Measurements from ENCODE around the gene OR2S2. TPM values are rescaled to one million over a fixed set of nuclear protein-coding genes. Genes with fewer than 3 reads are reported as not detected.

Gene OR2S2
- total and polyA plus RNA-seq, 12 donors: not detected

DNA sequence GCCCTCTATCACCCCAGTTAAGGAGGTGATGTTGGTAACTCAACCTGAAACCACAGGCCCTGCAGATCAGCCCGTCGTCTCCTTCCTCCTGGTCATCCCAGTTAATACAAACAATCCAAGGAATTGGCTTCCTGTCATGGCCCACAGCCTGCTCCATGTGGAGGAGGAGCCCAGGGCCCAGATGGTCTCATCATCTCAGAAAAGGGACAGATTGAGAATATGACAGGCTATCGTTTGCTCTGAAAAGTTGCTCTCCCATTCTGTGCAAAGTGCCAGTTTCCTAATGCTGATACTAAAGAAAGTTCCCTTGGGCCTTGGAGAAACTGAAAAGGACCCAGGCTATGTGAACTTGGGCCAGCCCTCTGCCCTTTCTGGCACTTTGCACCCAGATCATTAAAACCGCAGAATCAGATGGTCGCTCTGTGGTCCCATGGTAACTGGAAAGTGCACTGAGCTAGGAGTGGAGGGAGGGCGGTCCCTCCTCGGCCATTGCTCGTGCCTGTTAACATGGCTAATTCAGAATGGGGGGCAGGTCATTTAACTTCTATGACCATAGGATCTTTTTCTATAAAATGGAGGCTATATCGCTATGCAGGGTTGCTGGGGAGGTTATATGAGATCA lies 49.3 kb downstream of the OR2S2 start:
- TF ChIP-seq CTCF (IDR thresholded peaks at IDR 0.05): no peak
- intact Hi-C loops (cut with DNase I): loop anchor here in 1 of 10 donors (10.0 kb wide), 1 partner anchor 254 kb away; the partner anchor contains the start of genes CCDC107, RMRP and SIT1
- Histone ChIP-seq H3K27ac (peak overlapping the region; percentile 84 to 98 (median 93)), H3K27me3 (no peaks in the 10 kb centered on the region), H3K9me3 (no peaks in the 10 kb centered on the region), H3K4me3 (peak overlapping the region in 6 of 10 donors; percentile 37 to 54 (median 50)), H3K36me3 (no peaks in the 10 kb centered on the region), H3K4me1 (peaks cover 31 to 97% (median 91%) of the 10 kb centered on the region in 9 donors)
- ATAC-seq (peak in 5 of 8 donors; percentile 8 to 33 (median 28)), DNase-seq (peak; percentile 33 to 59)
- 44 to 49% methylated on average over 9 of the region's 9 CpGs for WGBS, 2 donors

DNA sequence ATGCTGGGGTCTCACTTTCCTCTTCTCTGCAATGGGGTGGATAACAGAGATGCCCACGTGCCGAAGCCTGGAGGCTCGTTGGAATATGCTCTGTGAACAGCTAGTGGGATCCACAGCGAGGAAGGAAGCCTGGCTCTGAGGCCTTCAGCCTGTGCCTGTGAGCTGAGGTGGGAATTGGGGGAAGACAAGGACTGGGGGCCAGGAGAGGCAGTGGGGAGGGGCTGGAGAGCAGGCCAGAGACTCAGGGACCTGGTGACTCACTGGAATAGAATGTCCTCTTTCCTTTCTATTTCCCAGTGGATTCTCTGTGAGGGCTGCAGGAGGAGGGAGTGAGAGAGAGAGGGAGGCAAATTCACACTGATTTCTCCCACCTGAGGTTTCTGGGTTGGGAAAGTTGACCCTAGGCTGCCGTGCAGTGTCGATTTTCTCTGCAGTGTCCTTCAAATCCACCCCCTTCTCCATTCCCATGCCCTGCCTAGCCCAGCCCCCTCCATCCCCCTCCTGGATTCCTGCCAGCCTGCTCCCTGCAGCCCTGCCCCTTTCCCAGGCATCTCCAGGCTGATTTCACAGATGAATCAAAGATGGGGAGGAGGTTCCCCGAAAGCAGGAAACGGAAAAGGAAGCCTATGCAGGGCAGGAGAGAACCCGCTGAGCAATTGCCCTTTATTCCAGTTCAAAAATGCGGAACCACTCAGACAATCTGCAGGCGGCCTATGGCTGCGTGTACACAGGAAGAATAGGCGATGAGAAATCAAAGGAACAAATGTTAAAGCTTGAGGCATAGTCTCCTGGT lies 50.0 kb downstream of the OR2S2 start:
- intact Hi-C loops (cut with DNase I): loop anchor here in 3 of 10 donors (2.0 to 10.0 kb wide), 2 partner anchors 37 to 253 kb away; partner anchors contain the start of genes CCDC107 (in 1 of the 3), RMRP (in 1 of the 3) and SIT1 (in 1 of the 3)

More for the DNA sequence above, 50.0 kb downstream of the OR2S2 start:
- Histone ChIP-seq H3K27ac (peak overlapping the region; percentile 84 to 98 (median 93)), H3K36me3 (no peaks in the 10 kb centered on the region), H3K27me3 (no peaks in the 10 kb centered on the region), H3K9me3 (no peaks in the 10 kb centered on the region), H3K4me3 (peak overlapping the region in 8 of 10 donors; percentile 8 to 54 (median 34)), H3K4me1 (peaks cover 31 to 100% (median 97%) of the 10 kb centered on the region in 9 donors)
- WGBS, 2 donors: 29 to 40% methylated on average over 13 of the region's 13 CpGs
- TF ChIP-seq CTCF (IDR thresholded peaks at IDR 0.05): peak in 1 of 9 donors; percentile 7
- ATAC-seq (peak; percentile 56 to 73 (median 65)), DNase-seq (peak; percentile 77 to 78)

Other genes starting within 250 kb of the OR2S2 start
- gene TLN1, start 226.0 kb downstream of the OR2S2 start, total RNA-seq: 100 to 1,000 TPM; 206 to 323 (median 238) TPM
- gene TLN1, start 226.0 kb downstream of the OR2S2 start, polyA plus RNA-seq: 100 to 1,000 TPM in 1 of 2 donors, 10 to 100 TPM in 1; 99.6 to 247 TPM
- gene CREB3, start 225.5 kb downstream of the OR2S2 start, total RNA-seq: 10 to 100 TPM; 16.2 to 29.5 (median 20.2) TPM
- 10 to 100 TPM; 24.4 to 39.1 TPM for gene CREB3, start 225.5 kb downstream of the OR2S2 start, polyA plus RNA-seq
- 100 to 1,000 TPM in 1 of 10 donors, 10 to 100 TPM in 9; 47.4 to 101 (median 74.7) TPM for gene GBA2, start 208.9 kb downstream of the OR2S2 start, total RNA-seq
- 100 to 1,000 TPM in 1 of 2 donors, 10 to 100 TPM in 1; 81.9 to 102 TPM for gene GBA2, start 208.9 kb downstream of the OR2S2 start, polyA plus RNA-seq
- gene RGP1, start 208.9 kb downstream of the OR2S2 start, total RNA-seq: 10 to 100 TPM; 31.1 to 39.4 (median 34.0) TPM
- 1 to 10 TPM; 8.2 to 9.3 TPM for gene RGP1, start 208.9 kb downstream of the OR2S2 start, polyA plus RNA-seq
- under 1 TPM in 1 of 10 donors, not detected in 9; 0.60 TPM for gene MSMP, start 203.9 kb downstream of the OR2S2 start, total RNA-seq
- gene MSMP, start 203.9 kb downstream of the OR2S2 start, polyA plus RNA-seq: under 1 TPM in 1 of 2 donors, not detected in 1; 0.19 TPM
- gene NPR2, start 166.6 kb downstream of the OR2S2 start, total RNA-seq: 10 to 100 TPM; 18.9 to 26.4 (median 20.8) TPM
- gene NPR2, start 166.6 kb downstream of the OR2S2 start, polyA plus RNA-seq: 10 to 100 TPM; 13.5 to 25.5 TPM
- gene SPAG8, start 145.9 kb downstream of the OR2S2 start, total RNA-seq: 1 to 10 TPM in 9 of 10 donors, under 1 TPM in 1; 0.86 to 4.2 (median 2.9) TPM
- gene SPAG8, start 145.9 kb downstream of the OR2S2 start, polyA plus RNA-seq: 1 to 10 TPM in 1 of 2 donors, under 1 TPM in 1; 0.84 to 6.0 TPM
- gene HINT2, start 143.1 kb downstream of the OR2S2 start, total RNA-seq: 10 to 100 TPM; 56.8 to 83.1 (median 76.7) TPM
- 100 to 1,000 TPM in 1 of 2 donors, 10 to 100 TPM in 1; 69.9 to 120 TPM for gene HINT2, start 143.1 kb downstream of the OR2S2 start, polyA plus RNA-seq
- not detected for gene FAM221B, start 129.4 kb downstream of the OR2S2 start, total RNA-seq
- not detected for gene FAM221B, start 129.4 kb downstream of the OR2S2 start, polyA plus RNA-seq
- 10 to 100 TPM; 13.6 to 22.9 (median 20.5) TPM for gene TMEM8B, start 128.9 kb downstream of the OR2S2 start, total RNA-seq
- 1 to 10 TPM; 6.7 to 8.0 TPM for gene TMEM8B, start 128.9 kb downstream of the OR2S2 start, polyA plus RNA-seq
- gene OR13J1, start 87.8 kb downstream of the OR2S2 start, total RNA-seq: not detected
- not detected for gene OR13J1, start 87.8 kb downstream of the OR2S2 start, polyA plus RNA-seq
- 1 to 10 TPM; 1.5 to 6.1 (median 2.2) TPM for gene HRCT1, start 52.0 kb downstream of the OR2S2 start, total RNA-seq
- 10 to 100 TPM in 1 of 2 donors, 1 to 10 TPM in 1; 7.2 to 13.9 TPM for gene HRCT1, start 52.0 kb downstream of the OR2S2 start, polyA plus RNA-seq
- 10 to 100 TPM in 2 of 10 donors, 1 to 10 TPM in 8; 2.8 to 14.4 (median 5.0) TPM for gene SPAAR, start 48.7 kb downstream of the OR2S2 start, total RNA-seq
- gene SPAAR, start 48.7 kb downstream of the OR2S2 start, polyA plus RNA-seq: 10 to 100 TPM in 1 of 2 donors, 1 to 10 TPM in 1; 7.4 to 20.8 TPM
- 1 to 10 TPM; 4.1 to 5.8 (median 5.2) TPM for gene RECK, start 78.8 kb upstream of the OR2S2 start, total RNA-seq
- gene RECK, start 78.8 kb upstream of the OR2S2 start, polyA plus RNA-seq: 1 to 10 TPM; 2.9 to 4.5 TPM
- 10 to 100 TPM in 2 of 10 donors, 1 to 10 TPM in 8; 4.7 to 19.2 (median 5.8) TPM for gene GLIPR2, start 178.6 kb upstream of the OR2S2 start, total RNA-seq
- 10 to 100 TPM in 1 of 2 donors, 1 to 10 TPM in 1; 8.0 to 13.9 TPM for gene GLIPR2, start 178.6 kb upstream of the OR2S2 start, polyA plus RNA-seq
- under 1 TPM in 1 of 10 donors, not detected in 9; 0.15 TPM for gene CCIN, start 211.2 kb upstream of the OR2S2 start, total RNA-seq
- under 1 TPM in 1 of 2 donors, not detected in 1; 0.12 TPM for gene CCIN, start 211.2 kb upstream of the OR2S2 start, polyA plus RNA-seq
- 10 to 100 TPM; 44.5 to 80.4 (median 48.8) TPM for gene CLTA, start 232.8 kb upstream of the OR2S2 start, total RNA-seq
- 100 to 1,000 TPM in 1 of 2 donors, 10 to 100 TPM in 1; 34.3 to 138 TPM for gene CLTA, start 232.8 kb upstream of the OR2S2 start, polyA plus RNA-seq

Data from heart right ventricle (tissue), 16 donors.